ENCODE results near the gene TKT. TPM values are rescaled to one million over a fixed set of nuclear protein-coding genes. Genes with fewer than 3 reads are reported as not detected.
"Not testable (repeated sequence)": the region's sequence is repeated elsewhere in the genome, so short reads cannot be mapped to it uniquely, and the experiment has no call there.

TKT gene
- total RNA-seq, 1 donor, result 511 TPM

DNA sequence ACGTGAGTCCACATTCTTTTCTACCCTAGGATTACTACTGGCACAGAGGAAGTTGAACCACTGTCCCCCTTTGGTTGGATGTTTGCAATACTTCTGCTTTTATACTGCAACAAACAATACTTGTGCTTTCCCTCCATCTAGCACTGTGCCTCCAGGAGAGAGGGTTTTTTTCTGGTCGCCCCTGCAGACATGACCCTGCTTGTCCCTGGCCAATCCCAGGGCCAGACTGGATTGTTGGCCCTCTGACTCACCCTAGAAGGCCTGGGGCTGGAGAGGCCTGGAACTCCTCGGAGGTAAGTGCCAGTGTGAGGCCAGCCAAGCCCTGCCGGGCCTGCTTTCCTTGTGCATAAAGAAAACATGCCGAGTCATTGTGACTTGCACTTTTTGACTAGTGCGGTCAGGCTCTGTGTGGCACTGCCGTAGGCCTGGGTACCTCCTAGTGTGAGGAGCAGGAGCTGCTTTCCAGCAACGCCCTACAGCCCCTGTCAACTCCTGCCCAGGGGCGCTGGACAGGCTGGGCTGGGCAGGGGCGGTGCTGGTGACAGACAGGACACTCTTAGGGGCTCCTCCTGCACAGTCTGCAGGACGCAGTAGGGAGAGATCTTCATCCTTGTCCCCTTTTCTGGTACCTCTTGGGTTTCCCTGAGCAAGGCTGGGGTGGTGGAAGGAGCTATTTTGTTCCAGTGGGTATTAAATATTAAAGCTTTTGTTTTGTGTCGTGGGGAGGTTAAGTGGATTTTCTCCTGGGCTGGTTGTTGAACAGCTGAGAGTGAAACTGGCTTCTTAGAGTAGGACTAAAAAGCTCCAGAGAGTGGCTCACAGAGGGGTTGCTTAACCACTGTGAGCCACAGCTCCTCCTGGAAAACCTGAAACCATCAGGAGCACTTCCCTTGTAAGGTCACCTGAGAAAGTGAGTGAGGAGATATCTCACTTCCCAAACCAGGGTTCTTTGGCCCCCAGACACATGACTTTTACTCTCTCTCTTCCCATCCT lies 14.4 kb upstream of the TKT start:
- H3K4me1 ChIP-seq (ENCODE audit: insufficient read depth, low read length), result peaks cover 42% of the 10 kb centered on the region
- no peaks in the 10 kb centered on the region for H3K9me3 ChIP-seq (ENCODE audit: low read depth, low read length)
- H3K27me3 ChIP-seq (ENCODE audit: insufficient read depth, low read length), result no peaks in the 10 kb centered on the region
- no peak overlapping the region for H3K4me3 ChIP-seq (ENCODE audit: low read length)

DNA sequence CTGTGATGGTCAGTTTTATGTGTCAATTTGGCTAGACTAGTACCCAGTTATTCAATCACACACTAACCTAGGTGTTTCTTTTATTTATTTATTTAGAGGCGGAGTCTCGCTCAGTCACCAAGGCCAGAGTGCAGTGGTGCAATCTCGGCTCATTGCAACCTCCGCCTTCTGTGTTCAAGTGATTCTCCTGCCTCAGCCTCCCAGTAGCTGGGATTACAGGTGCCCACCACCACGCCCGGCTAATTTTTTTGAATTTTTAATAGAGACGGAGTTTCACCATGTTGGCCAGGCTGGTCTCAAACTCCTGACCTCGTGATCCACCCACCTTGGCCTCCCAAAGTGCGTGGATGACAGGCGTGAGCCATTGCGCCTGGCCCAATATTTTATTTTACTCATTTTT lies 13.4 kb upstream of the TKT start:
- H3K4me1 ChIP-seq (ENCODE audit: insufficient read depth, low read length), result peaks cover 38% of the 10 kb centered on the region
- not testable (repeated sequence) for H3K9me3 ChIP-seq (ENCODE audit: low read depth, low read length); H3K4me3 ChIP-seq (ENCODE audit: low read length); H3K27me3 ChIP-seq (ENCODE audit: insufficient read depth, low read length)

DNA sequence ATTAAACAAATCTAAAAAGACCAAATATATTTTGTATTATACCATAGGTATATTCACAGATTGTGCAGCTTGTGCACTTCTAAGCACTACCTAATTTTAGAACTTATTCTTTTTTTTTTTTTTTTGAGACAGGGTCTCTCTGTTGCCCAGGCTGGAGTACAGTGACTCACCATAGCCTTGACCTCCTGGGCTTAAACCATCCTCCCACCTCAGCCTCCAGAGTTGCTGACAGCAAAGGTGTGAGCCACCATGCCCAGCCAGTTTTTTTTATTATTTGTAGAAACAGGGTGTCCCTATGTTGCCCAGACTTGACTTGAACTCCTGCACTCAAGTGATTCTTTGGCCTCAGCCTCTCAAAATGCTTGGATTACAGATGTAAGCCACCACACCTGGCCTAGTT lies 11.9 kb upstream of the TKT start:
- no peaks in the 10 kb centered on the region for H3K27me3 ChIP-seq (ENCODE audit: insufficient read depth, low read length)
- H3K4me1 ChIP-seq (ENCODE audit: insufficient read depth, low read length), result peaks cover 38% of the 10 kb centered on the region
- no peak overlapping the region for H3K4me3 ChIP-seq (ENCODE audit: low read length)
- H3K9me3 ChIP-seq (ENCODE audit: low read depth, low read length), result no peaks in the 10 kb centered on the region

DNA sequence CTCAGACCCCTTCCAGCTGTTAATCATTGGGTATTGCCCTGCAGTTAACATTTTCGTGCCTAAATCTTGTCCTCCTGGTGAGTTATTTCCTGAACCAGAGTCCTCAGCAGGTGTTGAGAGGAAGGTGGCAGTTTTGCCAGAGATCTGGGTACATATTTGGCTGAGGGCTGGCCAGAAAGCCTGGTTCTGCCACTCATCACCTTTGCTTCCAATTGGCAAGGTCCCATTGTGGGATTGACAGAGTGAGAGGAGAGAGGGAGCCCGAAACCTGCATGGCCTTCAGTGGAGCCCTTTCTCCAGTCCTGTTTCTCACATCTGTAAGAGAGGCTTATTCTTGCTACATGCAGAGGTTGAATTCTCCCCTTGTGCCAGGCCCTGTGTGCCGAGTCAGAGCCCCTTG lies 8.9 kb upstream of the TKT start:
- Histone ChIP-seq H3K27me3 (ENCODE audit: insufficient read depth, low read length) (no peaks in the 10 kb centered on the region), H3K4me1 (ENCODE audit: insufficient read depth, low read length) (peaks cover 40% of the 10 kb centered on the region)

DNA sequence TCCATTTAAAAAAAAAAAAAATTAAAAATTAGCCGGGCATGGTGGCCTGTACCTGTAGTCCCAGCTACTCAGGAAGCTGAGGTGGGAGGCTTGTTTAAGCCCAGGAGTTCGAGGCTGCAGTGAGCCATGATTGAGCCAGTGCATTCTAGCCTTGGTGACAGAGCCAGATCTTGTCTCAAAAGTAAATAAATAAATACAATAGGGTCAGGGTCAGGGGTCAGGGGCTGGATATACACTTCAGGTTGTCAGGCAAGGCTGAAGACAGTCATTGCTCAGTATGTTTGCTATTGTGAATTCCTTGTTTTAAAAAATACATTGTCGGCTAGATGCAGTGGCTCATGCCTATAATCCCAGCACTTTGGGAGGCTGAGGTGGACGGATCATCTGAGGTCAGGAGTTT lies 8.1 kb upstream of the TKT start:
- Histone ChIP-seq H3K9me3 (ENCODE audit: low read depth, low read length) (no peaks in the 10 kb centered on the region), H3K4me3 (ENCODE audit: low read length) (no peak overlapping the region), H3K4me1 (ENCODE audit: insufficient read depth, low read length) (peaks cover 31% of the 10 kb centered on the region), H3K27me3 (ENCODE audit: insufficient read depth, low read length) (no peaks in the 10 kb centered on the region)

More for the DNA sequence above, 8.9 kb upstream of the TKT start:
- Histone ChIP-seq H3K9me3 (ENCODE audit: low read depth, low read length) (no peaks in the 10 kb centered on the region), H3K4me3 (ENCODE audit: low read length) (no peak overlapping the region)

DNA sequence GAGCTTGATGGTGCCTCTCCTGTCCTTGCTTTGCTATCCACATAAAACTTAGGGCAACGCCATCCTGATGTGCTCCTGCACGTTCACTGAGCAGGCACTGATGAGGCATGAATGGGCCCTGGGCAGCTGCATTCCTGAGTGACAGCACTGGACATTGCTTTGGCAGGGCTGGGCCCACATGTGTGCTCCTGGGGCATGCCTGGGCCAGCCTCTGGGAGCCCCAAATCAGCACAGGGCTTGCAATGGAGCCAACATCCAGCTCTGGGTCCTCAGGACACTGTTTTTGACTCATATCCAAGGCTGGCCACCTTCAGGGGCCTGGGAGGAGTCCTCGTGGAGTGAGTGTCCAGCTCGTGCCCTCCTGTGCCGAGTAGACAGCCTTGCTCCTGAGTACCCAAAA lies 5.9 kb upstream of the TKT start:
- H3K4me1 ChIP-seq (ENCODE audit: insufficient read depth, low read length), result peaks cover 20% of the 10 kb centered on the region
- no peaks in the 10 kb centered on the region for H3K9me3 ChIP-seq (ENCODE audit: low read depth, low read length)
- H3K4me3 ChIP-seq (ENCODE audit: low read length), result no peak overlapping the region
- H3K27me3 ChIP-seq (ENCODE audit: insufficient read depth, low read length), result no peaks in the 10 kb centered on the region

DNA sequence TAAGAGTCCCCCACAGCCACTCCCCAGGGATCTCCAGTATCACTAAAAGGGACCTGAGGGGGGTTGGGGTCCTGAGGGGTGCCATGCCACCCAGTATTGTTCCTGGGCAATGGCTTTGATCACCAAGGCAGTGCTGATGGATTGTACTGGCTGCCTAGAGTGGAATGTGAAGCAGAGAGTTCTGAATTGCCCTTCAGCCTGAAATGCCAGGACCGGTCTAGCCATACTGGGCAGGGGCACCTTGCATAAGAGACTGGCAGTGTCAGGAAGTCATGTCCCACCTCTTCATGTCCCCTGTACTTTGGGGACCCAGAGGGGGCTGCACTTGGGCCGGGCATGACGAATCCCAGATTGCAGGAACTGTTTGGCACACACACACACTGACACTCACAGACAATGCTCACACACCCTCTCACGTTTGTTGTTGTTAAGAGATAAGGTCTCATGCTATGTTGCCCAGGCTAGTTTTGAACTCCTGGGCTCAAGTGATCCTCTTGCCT lies 4.5 kb upstream of the TKT start:
- H3K4me1 ChIP-seq (ENCODE audit: insufficient read depth, low read length), result peaks cover 27% of the 10 kb centered on the region

DNA sequence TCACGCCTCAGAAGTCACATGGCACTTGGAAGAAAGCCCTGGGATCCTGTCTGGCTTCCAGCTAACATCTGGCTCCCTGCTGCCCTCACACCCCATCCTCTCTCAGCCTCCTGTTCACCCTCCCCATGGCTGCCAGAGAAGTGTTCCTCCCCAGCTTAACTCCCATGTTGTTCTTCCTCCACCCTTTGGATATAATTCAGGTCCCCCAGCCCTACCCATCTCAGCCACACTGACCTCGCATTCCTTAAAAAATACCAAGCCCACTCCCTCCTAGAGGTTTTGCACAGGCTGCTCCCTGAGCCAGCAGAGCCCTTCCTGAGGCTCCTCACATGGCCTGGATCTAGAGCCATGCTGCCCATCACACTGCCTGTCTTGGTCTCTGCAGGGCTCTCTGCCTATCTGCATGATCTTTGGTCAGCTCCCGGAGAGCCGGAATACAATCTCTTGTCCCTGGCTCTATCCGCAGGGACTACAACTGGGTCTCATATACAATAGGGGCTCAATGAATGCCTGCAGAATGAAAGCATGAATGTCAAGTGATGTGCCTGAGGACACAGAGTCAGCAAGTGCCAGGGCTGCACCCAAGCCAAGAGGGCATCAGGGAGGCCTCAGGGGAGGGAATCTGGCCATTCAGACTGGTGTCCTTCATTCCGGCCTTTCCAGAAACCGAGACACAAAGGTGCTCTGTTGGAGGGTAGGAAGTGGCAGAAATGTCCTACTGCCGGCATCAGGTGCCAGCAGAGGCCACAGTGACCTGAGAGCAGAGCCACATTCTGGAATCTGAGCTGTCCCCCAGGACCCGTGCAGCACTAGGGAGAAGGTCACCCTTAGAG lies 3.8 kb upstream of the TKT start:
- Histone ChIP-seq H3K4me1 (ENCODE audit: insufficient read depth, low read length) (peaks cover 29% of the 10 kb centered on the region), H3K9me3 (ENCODE audit: low read depth, low read length) (no peaks in the 10 kb centered on the region), H3K27me3 (ENCODE audit: insufficient read depth, low read length) (no peaks in the 10 kb centered on the region), H3K4me3 (ENCODE audit: low read length) (no peak overlapping the region)

More for the DNA sequence above, 4.5 kb upstream of the TKT start:
- no peaks in the 10 kb centered on the region for H3K27me3 ChIP-seq (ENCODE audit: insufficient read depth, low read length)
- no peak overlapping the region for H3K4me3 ChIP-seq (ENCODE audit: low read length)
- no peaks in the 10 kb centered on the region for H3K9me3 ChIP-seq (ENCODE audit: low read depth, low read length)

GRCh38 chr3:53258600-53259426 lies 3.0 kb upstream of the TKT start:
- H3K9me3 ChIP-seq (ENCODE audit: low read depth, low read length), result no peaks in the 10 kb centered on the region

GRCh38 chr3:53257465-53257864 lies 1.6 kb upstream of the TKT start:
- Histone ChIP-seq H3K4me1 (ENCODE audit: insufficient read depth, low read length) (peaks cover 50% of the 10 kb centered on the region), H3K27me3 (ENCODE audit: insufficient read depth, low read length) (no peaks in the 10 kb centered on the region), H3K9me3 (ENCODE audit: low read depth, low read length) (no peaks in the 10 kb centered on the region), H3K4me3 (ENCODE audit: low read length) (no peak overlapping the region)

More at GRCh38 chr3:53258600-53259426, 3.0 kb upstream of the TKT start:
- Histone ChIP-seq H3K4me1 (ENCODE audit: insufficient read depth, low read length) (peaks cover 37% of the 10 kb centered on the region), H3K4me3 (ENCODE audit: low read length) (no peak overlapping the region), H3K27me3 (ENCODE audit: insufficient read depth, low read length) (no peaks in the 10 kb centered on the region)

DNA sequence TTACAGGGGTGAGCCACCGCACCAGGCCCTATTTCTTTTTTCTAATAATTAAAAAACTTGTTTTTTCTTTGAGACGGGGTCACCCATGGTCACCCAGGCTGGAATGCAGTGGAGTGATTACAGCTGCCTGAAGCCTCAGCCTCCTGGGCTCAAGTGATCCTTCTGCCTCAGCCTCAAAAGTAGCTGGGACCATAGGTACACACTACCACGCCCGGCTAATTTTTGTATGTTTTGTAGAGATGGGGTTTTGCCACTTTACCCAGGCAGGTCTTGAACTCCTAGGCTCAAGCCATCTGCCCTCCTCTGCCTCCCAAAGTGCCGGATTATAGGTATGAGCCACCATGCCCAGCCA lies 858 bp upstream of the TKT start:
- H3K27me3 ChIP-seq (ENCODE audit: insufficient read depth, low read length), result no peaks in the 10 kb centered on the region
- peaks cover 51% of the 10 kb centered on the region for H3K4me1 ChIP-seq (ENCODE audit: insufficient read depth, low read length)
- H3K4me3 ChIP-seq (ENCODE audit: low read length), result no peak overlapping the region
- no peaks in the 10 kb centered on the region for H3K9me3 ChIP-seq (ENCODE audit: low read depth, low read length)

DNA sequence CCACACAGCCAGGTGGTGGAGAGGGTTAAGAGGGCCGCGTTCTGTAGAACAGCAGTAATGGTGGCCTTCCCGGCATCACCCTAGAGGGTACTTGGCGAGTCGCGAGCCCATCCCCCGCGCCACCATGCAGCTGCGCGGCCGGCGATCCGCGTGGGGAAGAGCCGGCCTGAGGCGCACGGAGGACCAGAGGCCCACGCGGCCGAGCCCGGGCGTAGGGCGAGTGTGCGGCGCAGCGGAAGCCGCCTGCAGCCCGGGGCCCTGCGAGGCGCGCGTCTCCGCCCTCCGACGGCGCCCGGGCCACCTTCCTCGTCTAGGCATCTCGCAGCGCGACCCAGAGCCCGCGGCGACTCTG lies 423 bp downstream of the TKT start:
- Histone ChIP-seq H3K4me1 (ENCODE audit: insufficient read depth, low read length) (peaks cover 52% of the 10 kb centered on the region), H3K9me3 (ENCODE audit: low read depth, low read length) (no peaks in the 10 kb centered on the region), H3K27me3 (ENCODE audit: insufficient read depth, low read length) (no peaks in the 10 kb centered on the region), H3K4me3 (ENCODE audit: low read length) (peak overlapping the region; percentile 92)

- H3K27me3 ChIP-seq (ENCODE audit: insufficient read depth, low read length), result no peaks in the 10 kb centered on the region
- H3K9me3 ChIP-seq (ENCODE audit: low read depth, low read length), result no peaks in the 10 kb centered on the region
- H3K4me1 ChIP-seq (ENCODE audit: insufficient read depth, low read length), result peaks cover 58% of the 10 kb centered on the region
- H3K4me3 ChIP-seq (ENCODE audit: low read length), result peak overlapping the region; percentile 92
Observed at GRCh38 chr3:53254509-53255422, 1.1 kb downstream of the TKT start.

Data from mononuclear cell (primary cell).